ENCODE results near the gene SLCO3A1.
A peak's percentile ranks its signal among the peaks of the same experiment; 100 is the strongest.

SLCO3A1 gene

DNA sequence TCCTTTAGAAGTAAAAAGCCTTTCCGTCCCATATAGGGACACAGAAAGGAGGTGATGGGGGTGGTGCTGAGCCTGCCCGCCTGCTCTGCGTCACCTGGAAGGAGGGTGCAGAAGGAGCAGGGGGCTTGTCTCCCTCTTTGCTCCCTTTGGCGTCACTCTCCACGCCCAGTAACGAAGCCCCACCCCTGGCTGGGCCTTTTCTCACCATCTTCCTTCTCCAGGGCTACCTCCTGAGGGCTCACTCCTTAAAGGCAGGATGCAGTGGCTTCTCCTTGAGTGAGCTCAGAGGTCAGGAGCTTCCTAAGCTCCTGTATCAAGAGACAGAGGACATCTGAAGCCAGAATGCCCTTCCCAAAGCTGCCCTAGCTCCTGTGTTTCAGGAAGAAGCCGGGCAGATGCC is 31.5 kb downstream of the SLCO3A1 start:
- no peak for DNase-seq

DNA sequence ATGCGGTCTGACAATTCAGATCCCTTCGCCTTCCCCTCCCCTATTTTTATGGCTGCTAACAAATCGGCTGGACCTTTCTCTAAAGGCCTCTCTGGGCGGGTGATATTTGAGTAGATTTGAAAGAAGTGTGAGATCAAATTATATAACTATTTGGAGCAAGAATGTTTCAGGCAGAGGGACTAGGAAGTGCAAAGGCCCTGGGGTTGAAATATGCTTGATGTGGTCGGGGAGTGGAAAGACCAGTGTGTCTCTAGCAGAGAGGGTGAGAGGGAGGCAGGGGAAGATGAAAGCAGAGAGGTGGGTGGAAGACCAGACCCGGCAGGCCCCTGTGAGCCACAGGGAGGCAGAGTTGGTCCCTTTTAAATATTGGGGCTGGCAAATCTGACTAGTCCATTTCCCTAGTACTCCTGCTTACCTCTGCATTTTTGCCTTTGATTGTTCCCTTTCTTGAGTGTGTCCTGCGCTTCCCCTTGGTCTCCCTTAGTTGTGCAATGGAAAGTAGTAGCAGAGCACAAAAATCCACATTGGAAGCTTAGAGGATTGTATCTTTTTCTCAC is 32.3 kb downstream of the SLCO3A1 start:
- peak; percentile 49 for DNase-seq

DNA sequence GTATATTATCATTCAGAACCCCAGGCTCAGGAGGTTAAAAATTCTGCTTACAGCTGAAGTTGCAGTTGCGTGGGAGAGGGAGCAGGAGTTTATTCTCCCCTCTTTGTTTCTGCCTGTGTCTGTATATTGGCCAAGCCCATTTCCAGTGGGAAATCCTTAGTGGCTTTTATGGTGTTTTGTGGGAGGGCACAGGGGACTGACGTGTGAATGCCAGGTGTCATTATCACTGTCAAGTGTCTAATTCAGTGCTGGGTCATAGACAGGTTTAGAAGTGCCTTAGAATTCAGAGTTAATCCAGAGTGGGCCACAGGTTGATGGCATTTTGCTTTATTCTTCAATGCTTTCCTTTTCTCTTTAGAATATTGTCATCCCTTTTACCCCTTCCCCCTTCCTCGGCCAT is 33.4 kb downstream of the SLCO3A1 start:
- no peak for DNase-seq

- no peak for DNase-seq
Observed at GRCh38 chr15:91887321-91887720, 33.8 kb downstream of the SLCO3A1 start.

- DNase-seq = no peak
Observed at GRCh38 chr15:91887921-91888373, 34.4 kb downstream of the SLCO3A1 start.

DNA sequence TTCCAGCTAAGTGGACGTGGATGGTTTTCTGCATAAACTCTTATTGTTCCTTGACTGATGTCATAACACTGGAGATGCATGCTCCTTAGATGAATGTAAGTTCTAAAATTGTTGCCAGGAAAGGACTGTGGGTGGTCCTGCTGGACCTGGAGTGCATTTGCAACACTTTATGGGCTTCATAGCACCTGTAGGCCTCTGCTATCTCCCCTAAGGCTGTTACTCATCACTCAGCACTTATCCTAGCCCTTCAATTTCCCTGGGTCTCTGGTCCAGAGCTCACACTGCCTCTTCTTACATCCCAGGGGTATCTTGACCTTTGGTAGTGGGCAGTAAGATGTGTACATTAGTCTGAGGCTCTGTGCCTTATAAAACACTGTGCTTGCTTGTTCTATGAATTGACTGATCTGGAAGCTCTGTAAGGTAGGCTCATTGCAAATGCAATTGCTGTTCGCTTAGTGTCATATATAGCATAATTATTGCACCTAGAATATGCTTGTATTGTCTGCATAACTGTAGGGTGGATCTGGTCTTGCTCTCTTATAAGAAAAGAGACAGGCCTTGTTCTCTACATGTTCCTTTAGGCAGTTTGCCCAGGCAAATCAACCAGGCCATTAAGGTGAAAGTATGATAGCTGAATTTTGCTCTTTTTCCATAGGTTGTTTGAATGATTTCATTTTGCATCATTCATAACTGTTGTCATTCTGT is 35.8 kb downstream of the SLCO3A1 start:
- DNase-seq = no peak

DNA sequence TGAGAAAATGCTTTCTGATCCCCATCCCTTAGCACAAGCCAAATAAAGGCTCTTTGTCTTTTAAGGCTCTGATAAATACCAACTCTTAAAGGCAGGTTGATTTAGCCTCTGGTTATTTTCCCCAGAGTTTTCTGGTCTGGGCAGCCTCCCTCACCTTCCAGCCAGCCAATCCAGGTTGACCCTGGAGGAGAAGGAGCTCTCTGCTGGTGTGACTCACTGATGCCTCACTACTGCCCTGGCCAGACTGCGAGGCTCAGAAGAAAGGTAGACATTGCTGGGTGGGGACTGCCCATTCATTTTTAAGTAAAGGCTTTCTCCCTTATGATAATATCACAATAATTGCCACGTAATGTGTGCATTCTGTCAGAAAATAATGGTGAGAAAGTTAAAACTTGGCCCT is 37.1 kb downstream of the SLCO3A1 start:
- DNase-seq = no peak

DNA sequence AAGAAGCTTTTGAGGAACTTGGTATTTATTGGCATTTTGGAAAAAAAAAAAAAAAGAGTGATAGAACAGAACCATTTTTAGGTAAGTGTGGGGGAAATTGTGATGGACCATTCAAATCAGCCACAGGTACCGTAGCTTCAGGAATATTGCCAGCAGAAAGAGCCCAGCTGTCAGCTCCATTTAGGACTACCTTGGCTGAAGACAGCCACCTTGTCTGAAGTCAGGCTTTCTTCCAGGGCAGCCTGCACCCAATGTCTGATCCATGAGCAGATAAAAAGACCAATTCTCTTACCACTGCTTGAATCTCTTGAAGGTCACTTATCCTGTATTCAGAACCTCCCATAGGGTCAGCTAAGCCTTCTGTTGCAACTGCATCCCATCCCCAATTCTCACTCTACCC is 37.6 kb downstream of the SLCO3A1 start:
- no peak for DNase-seq

DNA sequence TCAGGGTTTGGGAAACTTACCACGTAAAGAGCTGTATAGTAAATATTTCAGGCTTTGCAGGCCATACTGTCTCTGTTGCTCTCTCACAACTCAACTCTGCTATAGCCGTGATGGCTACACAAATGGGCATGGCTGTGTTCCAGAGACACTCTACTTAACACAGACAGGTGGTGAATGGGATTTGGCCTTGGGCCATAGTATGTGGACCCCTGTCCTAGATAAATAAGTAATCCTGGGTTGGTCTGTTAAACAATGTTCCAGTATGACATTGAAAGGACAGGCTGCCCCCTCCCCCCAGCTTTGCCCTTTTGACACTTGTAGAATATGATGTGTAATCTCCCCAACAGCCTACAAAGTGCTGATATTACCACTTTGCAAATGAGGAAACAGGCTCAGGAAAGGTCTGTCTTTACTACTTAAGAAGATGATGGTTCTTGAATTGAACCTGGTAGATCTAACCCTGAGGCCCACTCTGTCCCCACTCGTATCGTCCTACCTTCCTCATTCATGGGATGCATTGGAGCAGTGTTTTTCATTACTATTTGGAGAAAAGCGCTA is 38.4 kb downstream of the SLCO3A1 start:
- DNase-seq = peak; percentile 27

DNA sequence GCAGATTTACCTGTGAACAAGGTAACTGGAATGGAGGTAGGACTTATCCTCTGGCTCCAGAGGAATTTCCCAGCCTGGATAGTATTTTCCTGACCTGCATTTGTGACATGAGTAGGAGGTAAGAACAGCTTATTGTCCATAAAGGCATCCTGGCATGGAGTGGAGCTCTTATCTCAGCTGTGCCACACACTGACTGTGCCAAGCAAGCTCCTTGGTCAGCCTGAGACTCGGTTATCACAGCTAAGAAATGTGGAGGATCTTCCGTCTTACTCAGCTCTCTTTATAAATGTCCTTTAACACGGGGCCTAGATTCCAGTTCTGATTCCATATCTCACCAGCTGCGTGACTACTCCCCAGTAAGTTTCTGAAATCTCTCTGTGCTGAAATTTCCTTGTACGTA is 38.9 kb downstream of the SLCO3A1 start:
- DNase-seq = no peak

- peak; percentile 14 for DNase-seq
Observed at GRCh38 chr15:91894606-91895005, 41.1 kb downstream of the SLCO3A1 start.

- peak; percentile 35 for DNase-seq
Observed at GRCh38 chr15:91895051-91895450, 41.5 kb downstream of the SLCO3A1 start.

DNA sequence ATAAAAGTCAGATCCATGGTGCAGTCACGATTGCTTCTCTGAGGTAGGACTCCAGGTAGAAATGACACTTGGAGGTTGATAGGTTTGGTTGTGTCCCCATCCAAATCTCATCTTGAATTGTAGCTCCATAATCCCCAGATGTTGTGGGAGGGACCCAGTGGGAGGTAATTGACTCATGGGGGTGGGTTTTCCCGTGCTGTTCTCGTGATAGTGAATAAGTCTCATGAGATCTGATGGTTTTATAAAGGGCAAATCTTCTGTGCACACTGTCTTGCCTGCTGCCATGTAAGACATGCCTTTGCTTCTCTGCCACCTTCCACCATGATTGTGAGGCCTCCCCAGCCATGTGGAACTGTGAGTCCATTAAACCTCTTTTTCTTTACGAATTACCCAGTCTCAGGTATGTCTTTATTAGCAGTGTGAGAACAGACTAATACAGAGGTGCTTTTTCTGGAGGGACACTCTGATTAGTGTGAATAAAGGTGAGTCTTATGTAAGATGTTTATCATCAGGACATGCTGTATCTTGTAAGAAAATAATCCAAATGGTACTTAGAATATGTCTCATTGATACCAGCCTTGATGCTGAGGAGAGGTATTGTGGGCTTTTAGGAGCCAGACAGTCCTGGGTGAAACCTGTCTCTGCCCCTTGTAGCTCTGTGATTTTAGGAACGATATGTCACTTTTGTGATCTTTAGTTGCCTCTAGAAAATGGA is 43.0 kb downstream of the SLCO3A1 start:
- DNase-seq = no peak

- DNase-seq = no peak
Observed at GRCh38 chr15:91897585-91898372, 44.3 kb downstream of the SLCO3A1 start.

DNA sequence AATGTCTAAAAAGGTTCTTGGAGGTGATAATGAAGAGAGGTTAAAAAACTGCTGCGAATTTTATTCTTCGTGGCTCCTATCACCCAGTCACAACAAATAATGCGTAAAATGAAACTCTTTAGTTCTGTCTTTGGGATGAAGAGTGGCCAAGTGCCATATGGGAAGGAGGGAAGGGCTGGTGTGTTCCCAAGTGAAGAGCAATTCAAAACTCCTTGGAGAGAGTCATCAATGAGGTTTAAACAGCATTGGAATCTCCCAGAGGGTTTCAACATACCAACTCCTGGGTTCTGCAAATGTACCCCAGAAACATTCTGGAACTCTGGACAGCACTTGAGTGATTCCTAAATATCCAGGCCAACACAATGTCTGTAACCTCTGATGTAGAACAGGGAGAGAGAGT is 45.3 kb downstream of the SLCO3A1 start:
- DNase-seq = no peak

DNA sequence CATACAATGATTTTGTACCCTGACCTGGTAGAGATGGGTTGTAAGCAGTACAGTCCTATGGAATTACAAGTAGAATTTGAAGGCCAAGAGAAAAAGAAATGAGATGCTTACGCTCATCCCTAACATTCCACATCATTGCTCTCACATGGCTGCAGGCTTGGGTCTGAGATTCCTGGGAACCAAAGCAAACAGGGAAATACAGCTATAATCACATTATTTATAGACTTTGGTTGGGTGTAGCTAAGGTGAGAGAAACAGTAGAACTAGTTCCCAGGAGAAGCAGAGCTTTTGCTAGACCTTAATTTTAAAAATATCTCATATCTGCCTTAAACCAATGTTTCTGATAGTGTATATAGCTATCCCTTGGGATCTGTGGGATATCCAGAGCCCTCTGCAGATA is 51.4 kb downstream of the SLCO3A1 start:
- DNase-seq = no peak

GRCh38 chr15:91908391-91908790 is 54.9 kb downstream of the SLCO3A1 start:
- peak; percentile 83 for DNase-seq

- DNase-seq = no peak
Observed at GRCh38 chr15:91909111-91909510, 55.6 kb downstream of the SLCO3A1 start.

DNA sequence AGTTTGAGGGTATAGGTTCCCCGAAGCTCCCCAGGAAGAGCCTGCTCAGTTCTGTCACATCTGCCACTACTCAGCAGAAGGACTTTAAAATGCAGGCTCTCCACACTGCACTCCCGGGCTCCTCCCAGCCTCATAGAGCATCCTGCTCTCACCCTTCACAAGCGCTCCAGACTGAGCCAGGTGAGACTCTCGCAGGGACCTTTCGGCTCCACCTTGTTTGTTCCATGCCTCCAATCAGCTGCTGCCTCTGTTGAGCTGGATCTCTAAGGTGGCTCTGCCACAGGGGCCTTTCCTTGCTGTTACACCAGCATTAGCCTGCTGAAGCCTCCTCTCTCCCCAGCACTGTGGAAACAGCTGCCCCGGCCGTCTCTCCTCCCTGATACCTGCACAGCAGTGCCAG is 56.1 kb downstream of the SLCO3A1 start:
- DNase-seq = no peak

DNA sequence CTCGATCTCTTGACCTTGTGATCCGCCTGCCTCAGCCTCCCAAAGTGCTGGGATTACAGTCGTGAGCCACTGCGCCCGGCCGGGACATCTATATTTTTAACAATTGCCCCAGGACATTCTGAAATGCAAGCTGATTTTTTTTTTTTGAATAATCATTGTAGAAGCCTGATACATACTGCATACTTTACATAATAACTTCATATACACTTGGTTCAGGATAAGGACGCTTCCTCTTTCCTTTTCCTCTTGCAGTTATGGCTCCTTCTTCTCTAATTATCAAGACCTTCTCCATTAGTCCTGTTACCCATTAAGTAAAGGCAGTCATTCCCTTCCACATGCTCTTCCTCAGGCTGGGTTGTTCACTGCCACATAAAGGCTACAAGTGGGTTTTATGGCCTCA is 58.3 kb downstream of the SLCO3A1 start:
- DNase-seq = peak; percentile 34

GRCh38 chr15:91912336-91912735 is 58.8 kb downstream of the SLCO3A1 start:
- no peak for DNase-seq

- no peak for DNase-seq
Observed at GRCh38 chr15:91913560-91913959, 60.1 kb downstream of the SLCO3A1 start.

- DNase-seq = no peak
Observed at GRCh38 chr15:91915576-91915975, 62.1 kb downstream of the SLCO3A1 start.
